ENCODE measurements around the gene FGL2.

DNA sequence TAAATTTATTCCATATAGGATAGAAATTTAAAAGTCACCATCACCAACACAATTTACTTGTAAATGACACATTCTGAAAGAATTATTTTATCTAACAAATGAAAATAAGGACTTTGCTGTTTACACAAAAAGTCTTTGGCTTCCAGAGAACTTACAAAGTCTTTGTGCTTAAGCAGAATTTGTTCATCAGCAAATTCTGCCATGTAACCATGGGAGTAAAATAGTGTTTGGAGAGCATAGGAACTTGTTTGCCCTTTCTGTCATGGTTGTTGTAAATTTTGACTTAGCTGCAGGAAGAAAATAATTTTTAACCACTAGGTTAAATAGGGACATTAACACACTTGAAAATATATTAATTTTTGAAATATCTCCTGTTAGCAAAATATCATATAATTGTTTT lies 15.2 kb downstream of the FGL2 start:
- TF ChIP-seq POLR2A (IDR thresholded peaks at IDR 0.05; ENCODE audit: low read depth, low read length) (no peak), POLR2AphosphoS5 (IDR thresholded peaks at IDR 0.05; ENCODE audit: low read depth, low read length) (no peak), PAX5 (IDR thresholded peaks at IDR 0.05; ENCODE audit: insufficient read depth, low read length, severe bottlenecking) (no peak)

Measured in GM12891 (cell line).